Left cardiac atrium (tissue), 4 donors: ENCODE results near the gene ACVRL1. TPM values are rescaled to one million over a fixed set of nuclear protein-coding genes. Genes with fewer than 3 reads are reported as not detected.
A peak's percentile ranks its signal among the peaks of the same experiment; 100 is the strongest.

Experiments
- ATAC-seq, 2 donors: fragments of 200-7000 bp; cut with Tn5 transposase; one replicate each; pipeline ENCODE4 v1.9.1; 2020; ENCODE audit warnings: mild to moderate bottlenecking in 2 of 2, moderate library complexity in 2 of 2
- DNase-seq: peaks from one replicate; pipeline ENCODE4 v3.0.0-alpha.2; 2020
- intact Hi-C, 2 donors: fragments of 100-400 bp; cut with DNase I; formaldehyde crosslinking; loops; one replicate each; pipeline versions ENCODE4 v1.14.1 to v1.15.1; 2022 to 2023
- total RNA-seq, 2 donors: library from RNA; stranded (reverse); fragmentation: NEBNext Ultra II Directional; extraction: Animal tissue kit (Norgen Biotek cat#: 25700); gene quantifications; one replicate each; pipeline ENCODE4 v1.2.1, GENCODE V29; 2021
- donor health status: DM: no; HTN: yes; CAD: no.
- donor health status: DM: no; HTN: yes; CAD: no; lungs with severe emphysema.
- donor health status: DM: yes; HTN: yes; CAD: no.
- donor health status: Dilated cardiomyopathy.

The ACVRL1 gene
- total RNA-seq, 2 donors from 2014 or later, result 44.0 to 65.2 TPM

DNA sequence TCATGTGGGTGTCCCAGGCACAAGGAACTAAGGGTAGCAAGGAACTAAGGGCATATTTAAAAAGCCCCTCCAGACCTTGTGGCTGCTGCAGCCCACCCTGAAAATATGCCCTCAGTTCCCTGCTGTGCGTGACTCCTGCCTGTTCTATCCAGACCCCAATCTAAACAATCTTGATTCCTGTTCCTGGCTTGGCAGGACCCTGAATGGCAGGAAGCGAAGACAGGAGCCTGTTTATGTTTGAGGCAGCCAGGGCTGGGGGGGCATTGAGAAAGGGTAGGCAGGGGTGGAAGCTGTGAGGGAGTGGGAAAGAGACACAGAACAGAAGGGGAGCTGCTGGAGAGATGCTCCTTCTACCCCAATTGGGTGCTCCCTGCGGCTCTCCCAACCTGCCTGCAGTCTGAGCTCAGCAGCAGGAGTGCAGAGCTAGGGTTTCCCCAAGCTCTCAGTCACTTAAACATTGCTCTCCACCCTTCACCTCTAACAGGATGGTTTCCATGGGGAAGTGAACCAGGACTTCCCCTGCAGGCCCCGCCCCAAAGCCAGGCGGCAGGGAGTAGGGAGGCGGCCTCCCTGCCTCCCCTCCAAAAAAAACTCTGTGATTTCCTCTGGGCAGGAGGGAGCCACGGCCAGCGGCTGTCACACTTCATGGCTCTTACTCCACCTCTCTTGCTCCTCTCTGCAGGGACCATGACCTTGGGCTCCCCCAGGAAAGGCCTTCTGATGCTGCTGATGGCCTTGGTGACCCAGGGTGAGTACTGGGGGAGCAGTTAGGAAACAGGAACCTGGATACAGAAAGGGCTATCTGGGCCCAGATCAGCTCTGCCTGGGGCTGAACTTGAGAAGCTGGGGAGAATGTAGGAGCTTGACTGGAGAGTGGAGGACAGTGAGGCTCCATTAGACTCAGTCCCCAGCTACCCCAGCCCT lies 4.7 kb downstream of the ACVRL1 start:
- intact Hi-C loops, result no loop called here
- peak; percentile 39 to 68 for ATAC-seq
- DNase-seq, result peak; percentile 74

DNA sequence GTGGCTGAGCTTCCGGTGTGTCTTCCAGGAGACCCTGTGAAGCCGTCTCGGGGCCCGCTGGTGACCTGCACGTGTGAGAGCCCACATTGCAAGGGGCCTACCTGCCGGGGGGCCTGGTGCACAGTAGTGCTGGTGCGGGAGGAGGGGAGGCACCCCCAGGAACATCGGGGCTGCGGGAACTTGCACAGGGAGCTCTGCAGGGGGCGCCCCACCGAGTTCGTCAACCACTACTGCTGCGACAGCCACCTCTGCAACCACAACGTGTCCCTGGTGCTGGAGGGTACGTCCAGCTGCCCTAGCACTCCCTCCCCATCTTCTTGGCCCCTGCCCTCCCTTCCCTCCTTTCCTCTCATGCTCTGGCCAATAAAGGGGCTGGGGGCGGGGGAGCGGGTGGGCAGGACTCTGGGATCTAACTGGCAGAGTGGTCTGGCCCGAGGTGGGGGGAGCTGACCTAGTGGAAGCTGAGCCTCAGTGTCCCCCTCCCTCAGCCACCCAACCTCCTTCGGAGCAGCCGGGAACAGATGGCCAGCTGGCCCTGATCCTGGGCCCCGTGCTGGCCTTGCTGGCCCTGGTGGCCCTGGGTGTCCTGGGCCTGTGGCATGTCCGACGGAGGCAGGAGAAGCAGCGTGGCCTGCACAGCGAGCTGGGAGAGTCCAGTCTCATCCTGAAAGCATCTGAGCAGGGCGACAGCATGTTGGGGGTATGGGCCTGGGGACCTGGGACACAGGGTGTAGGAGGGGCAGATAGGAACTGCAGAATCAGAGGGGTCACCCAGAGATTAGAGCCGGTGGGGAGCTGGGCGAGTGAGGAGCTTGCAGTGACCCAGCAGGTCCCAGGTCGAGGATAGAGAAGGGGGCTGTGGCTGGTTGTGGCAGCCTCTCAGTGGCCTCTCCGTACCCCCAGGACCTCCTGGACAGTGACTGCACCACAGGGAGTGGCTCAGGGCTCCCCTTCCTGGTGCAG lies 6.0 kb downstream of the ACVRL1 start:
- DNase-seq (peak; percentile 24), ATAC-seq (no peak)
- intact Hi-C loops, result no loop called here

DNA sequence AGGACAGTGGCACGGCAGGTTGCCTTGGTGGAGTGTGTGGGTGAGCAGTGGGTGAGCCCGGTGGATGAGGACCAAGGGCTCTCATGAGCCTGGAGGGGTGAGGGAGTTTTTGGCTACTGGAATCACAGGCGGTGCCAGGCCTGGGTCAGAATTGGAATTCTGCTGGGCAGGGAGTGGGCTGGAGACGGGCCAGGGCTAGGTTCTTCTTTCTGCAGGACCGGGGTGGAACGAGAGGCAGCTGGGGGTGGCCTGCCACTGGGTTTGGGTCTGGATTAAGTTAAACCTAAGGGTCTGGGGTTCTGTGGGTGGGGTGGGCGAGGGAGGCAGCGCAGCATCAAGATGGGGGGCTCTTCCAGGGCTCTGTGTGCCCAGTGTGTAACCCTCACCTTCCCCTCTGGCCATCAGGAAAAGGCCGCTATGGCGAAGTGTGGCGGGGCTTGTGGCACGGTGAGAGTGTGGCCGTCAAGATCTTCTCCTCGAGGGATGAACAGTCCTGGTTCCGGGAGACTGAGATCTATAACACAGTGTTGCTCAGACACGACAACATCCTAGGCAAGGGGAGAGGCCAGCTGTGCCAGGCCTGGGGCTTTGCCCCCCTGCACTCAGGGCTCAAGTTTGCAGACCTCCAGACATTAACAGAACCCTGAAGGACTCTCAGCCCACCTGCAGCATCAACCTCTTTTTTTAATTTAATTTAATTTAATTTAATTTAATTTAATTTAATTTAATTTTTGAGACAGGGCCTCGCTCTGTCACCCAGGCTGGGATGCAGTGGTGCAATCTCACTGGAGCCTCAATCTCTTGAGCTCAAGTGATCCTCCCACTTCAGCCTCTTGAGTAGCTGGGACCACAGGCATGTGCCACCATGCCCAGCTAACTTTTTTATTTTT lies 7.0 kb downstream of the ACVRL1 start:
- ATAC-seq, result peak in 1 of 2 donors; percentile 14
- intact Hi-C loops, result no loop called here

DNA sequence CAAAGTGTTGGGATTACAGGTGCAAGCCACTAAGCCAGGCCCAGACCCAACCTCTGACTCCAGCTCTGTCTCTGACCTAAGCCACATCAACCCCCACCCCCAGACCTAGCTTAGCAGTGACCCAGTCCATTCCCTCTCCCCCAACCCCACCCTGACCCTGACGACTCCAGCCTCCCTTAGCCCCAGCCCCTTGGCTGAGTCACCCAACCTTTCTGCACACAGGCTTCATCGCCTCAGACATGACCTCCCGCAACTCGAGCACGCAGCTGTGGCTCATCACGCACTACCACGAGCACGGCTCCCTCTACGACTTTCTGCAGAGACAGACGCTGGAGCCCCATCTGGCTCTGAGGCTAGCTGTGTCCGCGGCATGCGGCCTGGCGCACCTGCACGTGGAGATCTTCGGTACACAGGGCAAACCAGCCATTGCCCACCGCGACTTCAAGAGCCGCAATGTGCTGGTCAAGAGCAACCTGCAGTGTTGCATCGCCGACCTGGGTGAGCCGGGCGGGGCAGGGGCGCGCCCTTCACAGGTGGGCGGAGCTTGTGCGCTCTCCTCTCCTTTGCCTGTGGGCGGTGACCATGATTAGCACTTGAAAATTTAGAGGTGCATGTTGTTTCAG lies 7.8 kb downstream of the ACVRL1 start:
- intact Hi-C loops, result no loop called here
- peak; percentile 16 for DNase-seq
- no peak for ATAC-seq

More for the DNA sequence above, 7.0 kb downstream of the ACVRL1 start:
- DNase-seq, result peak; percentile 15

DNA sequence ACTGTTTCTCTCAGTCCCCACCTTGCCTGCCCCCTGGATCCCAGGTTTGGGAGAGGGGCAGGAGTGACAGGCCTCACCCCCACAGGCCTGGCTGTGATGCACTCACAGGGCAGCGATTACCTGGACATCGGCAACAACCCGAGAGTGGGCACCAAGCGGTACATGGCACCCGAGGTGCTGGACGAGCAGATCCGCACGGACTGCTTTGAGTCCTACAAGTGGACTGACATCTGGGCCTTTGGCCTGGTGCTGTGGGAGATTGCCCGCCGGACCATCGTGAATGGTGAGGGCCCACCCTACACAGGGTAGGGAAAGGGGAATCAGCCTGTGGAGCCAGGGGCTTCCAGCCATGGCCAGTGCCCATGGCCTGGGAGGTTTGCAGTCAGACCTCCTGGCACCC lies 8.6 kb downstream of the ACVRL1 start:
- DNase-seq, result peak; percentile 18
- ATAC-seq, result no peak
- intact Hi-C loops, result no loop called here

DNA sequence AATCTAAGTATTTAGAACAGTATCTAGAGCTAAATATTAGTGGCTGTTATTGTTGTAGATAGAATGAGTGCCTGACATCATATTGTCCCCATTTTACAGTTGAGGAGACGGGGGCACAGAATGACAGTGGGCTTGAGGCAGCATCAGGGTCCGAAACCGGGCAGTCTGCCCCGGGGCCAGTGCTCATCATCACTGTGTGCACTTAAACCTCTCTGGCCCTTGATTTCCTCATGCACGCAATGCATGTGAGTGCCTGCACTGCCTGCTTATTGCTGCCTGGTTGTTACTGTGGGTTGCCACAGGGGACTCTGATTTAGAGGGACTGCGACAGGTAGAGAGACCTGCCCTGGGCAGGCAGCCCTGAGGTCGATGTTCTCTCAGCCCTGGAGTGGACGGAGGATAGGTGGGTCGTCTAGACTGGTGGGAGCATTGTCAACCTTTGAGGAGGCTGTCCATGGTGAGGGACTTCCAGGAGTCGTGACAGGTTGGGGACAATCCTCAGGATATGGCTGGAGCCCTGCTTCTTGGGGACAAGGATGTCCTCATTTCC lies 9.8 kb downstream of the ACVRL1 start:
- ATAC-seq (no peak), DNase-seq (no peak)
- intact Hi-C loops, result no loop called here

DNA sequence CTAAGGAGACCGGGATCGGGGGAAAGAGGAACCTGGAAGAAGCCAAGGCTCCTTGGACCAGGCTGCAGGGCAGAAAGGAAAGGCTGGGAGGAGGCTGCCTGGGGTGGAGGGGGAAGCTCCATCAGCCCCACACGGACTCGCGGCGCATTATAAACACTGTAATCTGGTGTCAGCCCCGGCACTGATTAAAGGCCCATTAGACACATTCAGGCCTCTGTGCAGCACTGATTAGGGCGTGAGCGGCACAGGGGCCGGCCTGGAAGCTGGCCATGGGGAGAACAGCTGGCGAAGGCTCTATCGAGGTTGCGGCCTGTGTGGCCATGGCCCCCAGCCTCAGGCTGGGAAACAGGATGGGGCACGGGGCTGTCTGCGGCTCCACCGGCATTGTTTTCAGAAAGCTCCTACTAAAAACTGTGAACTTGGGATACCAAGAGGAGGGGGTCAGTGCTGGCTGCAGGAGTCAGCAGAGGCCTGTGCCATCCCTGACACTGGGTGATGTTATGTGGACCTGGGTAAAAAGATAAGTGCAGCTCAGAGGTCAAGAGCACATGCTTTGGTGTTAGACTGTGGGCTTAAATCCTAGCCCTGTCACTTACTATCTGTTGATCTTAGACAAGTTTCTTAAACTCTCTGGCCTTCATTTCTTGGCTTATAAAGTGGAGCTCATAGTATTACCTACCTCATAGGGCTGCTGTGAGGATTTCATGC lies 10.6 kb downstream of the ACVRL1 start:
- intact Hi-C loops, result no loop called here
- ATAC-seq, result peak; percentile 51 to 57
- DNase-seq, result peak; percentile 65

DNA sequence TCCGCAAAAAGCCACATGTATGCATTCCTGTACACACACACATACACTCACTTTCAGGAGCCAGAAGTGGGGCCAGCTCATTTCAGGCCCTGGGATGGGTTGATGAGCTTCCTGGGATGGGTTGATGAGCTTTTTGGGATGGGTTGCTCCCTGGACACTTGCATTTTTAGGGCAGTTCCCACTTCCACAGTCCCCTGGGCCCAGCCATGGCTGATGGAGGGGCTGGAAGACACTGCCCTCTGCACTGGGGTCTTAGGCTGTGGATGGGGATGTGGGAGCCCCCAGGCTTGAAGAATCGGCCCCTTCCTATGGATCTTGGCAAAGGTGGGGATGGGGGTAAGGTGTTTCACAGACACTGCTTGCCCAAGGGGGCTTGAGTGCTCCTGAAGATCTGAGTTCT lies 12.7 kb downstream of the ACVRL1 start:
- ATAC-seq (no peak), DNase-seq (no peak)
- intact Hi-C loops, result no loop called here

DNA sequence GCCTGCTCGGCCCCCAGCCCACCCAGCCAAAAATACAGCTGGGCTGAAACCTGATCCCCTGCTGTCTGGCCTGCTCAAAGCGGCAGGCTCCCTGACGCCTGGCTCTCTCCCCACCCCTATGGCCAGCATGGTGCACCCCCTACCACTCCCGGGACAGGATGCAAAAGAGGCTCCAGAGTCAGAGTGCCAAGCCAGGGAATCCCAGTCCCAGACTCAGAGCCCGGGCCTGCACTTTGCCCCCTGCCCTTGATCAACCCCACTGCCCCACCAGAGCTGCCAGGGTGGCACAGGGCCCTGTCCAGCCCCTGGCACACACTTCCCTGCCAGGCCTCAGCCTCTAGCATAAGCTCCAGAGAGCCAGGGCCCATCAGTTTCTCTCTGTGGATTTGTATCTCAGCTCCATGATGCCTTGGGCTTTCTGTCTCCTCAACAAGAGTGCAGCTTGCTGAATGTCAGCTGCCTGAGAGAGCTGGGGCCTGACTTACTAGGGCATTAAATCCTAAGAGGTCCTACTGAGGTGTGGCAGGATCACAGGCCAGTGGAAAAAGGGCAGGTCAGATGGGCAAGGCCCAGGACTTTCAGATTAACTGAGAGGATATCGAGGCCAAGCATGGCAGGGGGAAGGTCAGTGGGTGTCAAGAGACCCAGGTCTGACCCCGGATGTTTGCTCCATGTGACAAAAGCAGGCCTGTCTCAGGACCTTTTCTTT lies 13.9 kb downstream of the ACVRL1 start:
- ATAC-seq (peak in 1 of 2 donors; percentile 21), DNase-seq (no peak)
- intact Hi-C loops, result no loop called here

DNA sequence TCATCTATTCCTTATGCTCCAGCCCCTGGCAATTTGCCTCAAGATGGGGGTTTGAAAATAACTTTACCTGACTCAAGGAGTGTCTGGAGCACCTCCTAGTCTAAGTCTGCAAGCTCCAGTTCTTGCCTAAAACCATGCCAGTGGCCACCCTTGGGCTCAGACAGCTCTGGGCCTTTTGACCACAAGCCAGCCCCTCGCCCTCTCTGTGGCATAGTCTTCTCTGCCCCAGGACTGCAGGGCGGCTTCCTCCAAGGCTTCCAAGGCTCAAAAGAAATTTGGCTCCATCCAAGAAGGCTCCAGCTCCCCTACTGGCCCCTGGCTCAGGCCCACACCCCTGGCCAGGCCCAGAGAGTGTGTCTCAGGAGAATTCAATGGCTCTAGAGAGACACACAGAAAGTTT lies 14.8 kb downstream of the ACVRL1 start:
- ATAC-seq (no peak), DNase-seq (no peak)
- intact Hi-C loops, result no loop called here

DNA sequence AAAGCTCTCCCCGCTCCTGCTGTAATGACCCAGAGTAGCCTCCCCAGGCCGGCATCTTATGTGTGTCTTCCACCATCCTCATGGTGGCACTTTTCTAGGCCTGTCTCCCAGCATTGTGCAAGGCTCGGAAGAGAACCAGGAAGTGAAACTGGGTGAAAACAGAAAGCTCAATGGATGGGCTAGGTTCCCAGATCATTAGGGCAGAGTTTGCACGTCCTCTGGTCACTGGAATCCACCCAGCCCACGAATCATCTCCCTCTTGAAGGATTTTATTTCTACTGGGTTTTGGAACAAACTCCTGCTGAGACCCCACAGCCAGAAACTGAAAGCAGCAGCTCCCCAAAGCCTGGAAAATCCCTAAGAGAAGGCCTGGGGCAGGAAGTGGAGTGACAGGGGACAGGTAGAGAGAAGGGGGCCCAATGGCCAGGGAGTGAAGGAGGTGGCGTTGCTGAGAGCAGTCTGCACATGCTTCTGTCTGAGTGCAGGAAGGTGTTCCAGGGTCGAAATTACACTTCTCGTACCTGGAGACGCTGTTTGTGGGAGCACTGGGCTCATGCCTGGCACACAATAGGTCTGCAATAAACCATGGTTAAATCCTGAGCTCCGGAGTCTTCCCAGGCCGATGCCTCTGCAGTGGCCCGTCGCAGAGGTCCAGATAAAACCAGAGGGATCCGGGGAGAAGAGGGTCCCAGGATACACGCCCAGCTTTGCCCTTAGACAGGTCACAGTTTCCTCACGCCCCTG lies 15.6 kb downstream of the ACVRL1 start:
- intact Hi-C loops, result no loop called here
- ATAC-seq (peak; percentile 48 to 81), DNase-seq (peak; percentile 68)

DNA sequence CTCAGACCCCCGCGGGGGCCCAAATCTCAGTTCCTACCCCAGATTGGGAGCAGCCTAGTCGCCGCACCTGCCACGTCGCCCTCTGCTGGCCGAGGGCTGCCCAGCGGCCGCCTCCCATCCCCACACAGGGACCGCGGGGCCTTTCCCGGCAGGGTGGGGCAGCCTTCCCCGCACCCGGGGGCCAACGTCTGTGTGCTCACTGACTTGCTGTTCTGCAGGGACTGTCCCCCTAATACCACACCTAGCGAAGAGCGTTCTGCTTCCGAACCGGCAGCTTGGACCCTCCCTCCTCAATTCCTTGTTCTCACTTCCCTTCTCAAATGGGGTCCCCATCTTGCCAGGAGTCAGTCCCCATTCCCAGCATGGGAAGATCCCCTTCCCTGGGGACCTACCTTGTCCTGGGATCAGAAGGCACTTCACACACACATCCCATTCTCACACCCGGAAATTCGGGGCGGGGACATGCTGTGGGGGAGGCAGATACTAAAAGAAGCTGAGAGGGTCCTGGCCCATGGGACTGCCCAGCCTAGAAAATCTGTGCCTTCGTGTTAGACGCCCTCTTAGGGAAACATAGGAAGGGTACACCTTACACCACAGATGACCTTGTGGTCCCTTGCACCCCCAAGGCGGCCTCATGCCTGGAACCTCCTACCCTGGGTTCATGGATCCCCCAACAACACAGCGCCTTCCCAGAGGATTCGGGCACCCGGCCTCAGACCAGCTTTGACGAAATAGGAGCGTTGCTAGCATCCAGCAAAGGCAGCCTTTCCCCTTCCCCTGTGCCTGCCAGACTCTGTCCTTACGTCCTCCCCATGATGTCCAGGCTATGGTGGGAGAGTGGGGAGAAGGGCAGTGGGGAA lies 16.4 kb downstream of the ACVRL1 start:
- intact Hi-C loops, result no loop called here
- ATAC-seq, result peak; percentile 65 to 75
- DNase-seq, result peak; percentile 76

DNA sequence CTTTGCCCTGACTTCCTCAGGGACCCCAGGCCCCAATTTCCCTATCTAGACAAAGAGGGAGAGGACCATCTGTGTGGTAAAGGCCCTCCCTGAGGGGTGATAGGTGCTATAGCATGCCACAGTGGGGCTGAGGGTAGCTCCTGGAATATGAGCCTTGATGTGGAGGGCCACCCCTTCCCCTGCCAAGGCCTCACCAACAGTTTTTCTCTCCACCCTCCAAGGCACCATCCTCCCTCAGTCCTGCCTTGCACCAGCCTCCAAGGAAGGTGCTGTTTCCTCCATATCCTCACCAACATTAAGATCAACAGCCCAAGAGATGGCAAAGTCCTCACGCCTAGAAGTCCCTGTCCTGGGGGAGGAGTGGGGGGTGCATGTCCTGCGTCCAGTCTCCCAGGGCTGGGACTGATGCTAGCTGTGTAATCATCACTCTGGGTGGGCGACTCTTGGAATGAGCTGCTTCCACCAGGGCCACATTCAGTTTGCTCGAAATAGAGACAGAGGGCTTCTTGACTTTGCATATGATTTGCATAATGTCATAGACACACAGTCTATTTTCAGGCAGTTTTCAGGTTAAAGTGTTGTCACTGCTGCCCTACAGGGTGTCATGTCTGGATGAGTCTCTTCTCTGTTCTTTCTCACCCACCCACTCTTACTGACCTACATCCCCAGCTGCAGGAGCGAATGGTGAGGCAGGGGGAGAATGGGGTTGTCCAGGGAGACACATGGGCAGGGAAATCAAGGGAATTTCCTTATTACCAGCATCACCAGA lies 17.4 kb downstream of the ACVRL1 start:
- intact Hi-C loops, result no loop called here
- DNase-seq (no peak), ATAC-seq (no peak)

DNA sequence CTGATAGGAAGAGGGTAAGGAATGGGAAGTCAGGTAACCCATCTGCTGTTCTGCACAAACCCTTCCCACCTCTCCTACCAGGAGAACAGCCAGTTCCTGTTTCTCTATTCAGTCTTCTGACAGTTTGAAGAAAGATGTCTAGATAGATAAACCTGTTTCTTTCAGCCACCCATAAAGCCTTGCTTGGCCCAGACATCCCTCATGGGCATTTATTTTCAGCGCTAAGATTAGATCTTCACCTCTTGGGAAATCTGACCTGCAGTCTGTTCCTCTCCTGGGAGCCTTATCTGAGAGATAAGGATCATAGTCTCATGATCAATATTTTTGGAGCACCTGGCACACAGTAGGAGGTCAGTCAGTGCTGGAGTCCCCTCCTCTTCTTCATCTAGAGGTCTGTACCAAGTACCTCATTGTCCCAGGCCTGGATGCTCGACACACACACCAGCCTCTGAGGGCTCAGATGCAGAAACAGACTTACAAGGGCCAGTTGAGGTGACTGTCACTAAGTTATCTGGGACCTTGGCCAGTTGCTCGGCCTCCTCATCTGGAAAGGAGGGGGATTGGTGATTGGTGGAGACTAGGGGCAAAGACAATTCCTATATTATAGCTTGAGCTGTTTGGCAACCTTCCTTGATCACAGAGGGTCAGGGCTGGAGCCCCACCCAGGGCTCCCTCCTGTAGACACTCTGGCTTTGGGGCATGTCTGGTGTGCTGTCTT lies 18.2 kb downstream of the ACVRL1 start:
- intact Hi-C loops, result no loop called here
- no peak for ATAC-seq
- no peak for DNase-seq
